DND-41 (cell line): ENCODE data around the gene RFTN1.

Experiments used
- ATAC-seq: fragments of 200-7000 bp; cut with Tn5 transposase; 3 replicates; pipeline ENCODE4 v1.9.1; 2021; ENCODE audit warnings: low read depth; ENCODE audit not compliant: insufficient read depth
- DNase-seq: peaks from one replicate; pipeline ENCODE4 v3.0.0-alpha.2; 2020
- H2AFZ ChIP-seq: 2 replicates; pipeline ENCODE4 v1.6.0; 2012; ENCODE audit warnings: low read depth, low read length
- H3K27ac ChIP-seq: 2 replicates; pipeline ENCODE4 v1.5.1; 2012; ENCODE audit warnings: low read length, inconsistent platforms
- H3K27me3 ChIP-seq: fragments of 200-600 bp; sonication (generic); 2 replicates; pipeline ENCODE4 v1.6.0; 2012; ENCODE audit warnings: low read length, mild to moderate bottlenecking, inconsistent platforms; ENCODE audit not compliant: insufficient read depth, poor library complexity
- H3K36me3 ChIP-seq: 2 replicates; pipeline ENCODE4 v1.5.1; 2012; ENCODE audit warnings: low read length, inconsistent platforms; ENCODE audit not compliant: insufficient read depth
- H3K4me1 ChIP-seq: 2 replicates; pipeline ENCODE4 v1.5.1; 2012; ENCODE audit warnings: mild to moderate bottlenecking, low read length; ENCODE audit not compliant: insufficient read depth
- H3K4me2 ChIP-seq: 2 replicates; pipeline ENCODE4 v1.6.0; 2012; ENCODE audit warnings: mild to moderate bottlenecking, moderate library complexity, low read length, inconsistent platforms; ENCODE audit not compliant: insufficient read depth
- H3K4me3 ChIP-seq, 2 experiments: fragments of 200-600 bp in 1 of 2; shearing (Covaris generic) in 1 of 2; 2 replicates each; pipeline ENCODE4 v1.5.1; 2012 to 2016; ENCODE audit warnings: inconsistent platforms in 2 of 2, low read length in 2 of 2, mild to moderate bottlenecking in 2 of 2, low read depth in 1 of 2, moderate library complexity in 1 of 2
- H3K79me2 ChIP-seq: 2 replicates; pipeline ENCODE4 v1.6.0; 2012; ENCODE audit warnings: low read length, inconsistent platforms; ENCODE audit not compliant: insufficient read depth
- H3K9ac ChIP-seq: 2 replicates; pipeline ENCODE4 v1.6.0; 2012; ENCODE audit warnings: low read depth, mild to moderate bottlenecking, inconsistent platforms, low read length, moderate library complexity
- H3K9me3 ChIP-seq: 2 replicates; pipeline ENCODE4 v1.5.1; 2012; ENCODE audit warnings: low read length, moderate library complexity, mild to moderate bottlenecking, inconsistent platforms; ENCODE audit not compliant: insufficient read depth, severe bottlenecking
- H4K20me1 ChIP-seq: 2 replicates; pipeline ENCODE4 v1.6.0; 2012; ENCODE audit warnings: low read length; ENCODE audit not compliant: insufficient read depth
- EZH2 ChIP-seq: IDR thresholded peaks from 3 replicates; pipeline ENCODE4 v1.6.1; 2012; ENCODE audit warnings: borderline replicate concordance, low read depth, mild to moderate bottlenecking, moderate library complexity, low read length, inconsistent platforms; ENCODE audit not compliant: severe bottlenecking
- TF ChIP-seq, protein P1 (sequence below): IDR thresholded peaks from 2 replicates; pipeline ENCODE4 v1.5.1; 2012; ENCODE audit warnings: borderline replicate concordance, low read length, moderate library complexity, mild to moderate bottlenecking; ENCODE audit not compliant: poor library complexity, severe bottlenecking; ENCODE audit errors: extremely low read depth

Gene RFTN1

DNA sequence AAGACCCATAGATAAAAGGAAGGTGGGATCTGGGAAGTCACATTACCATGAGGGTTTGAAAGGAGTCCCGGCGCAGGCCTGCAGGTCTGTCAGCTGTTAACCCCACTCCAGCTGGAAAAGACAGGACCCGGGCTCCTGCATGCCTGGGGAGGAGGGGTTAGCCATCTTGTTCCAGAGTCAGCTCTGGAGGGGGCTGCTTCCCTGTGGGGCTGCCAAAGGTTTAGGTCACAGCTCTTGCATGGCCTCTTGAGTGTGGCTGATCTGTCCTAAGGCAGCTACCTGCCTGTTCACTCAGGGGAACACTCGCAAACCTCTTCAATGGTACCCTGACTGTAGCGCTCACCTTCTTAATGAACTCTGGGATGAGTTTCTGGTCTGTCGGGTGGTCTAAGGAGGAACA lies 104.5 kb downstream of the RFTN1 start:
- DNase-seq (no peak), ATAC-seq (no peak)
- 0 out of 2 replicates have a peak, but pooled peaks cover 4% of the 10 kb centered on the region for H4K20me1 ChIP-seq
- no peaks in the 10 kb centered on the region for H3K9me3 ChIP-seq
- H3K4me1 ChIP-seq, result no peaks in the 10 kb centered on the region
- peaks cover 31% of the 10 kb centered on the region for H3K79me2 ChIP-seq
- H3K36me3 ChIP-seq, result peaks cover 44% of the 10 kb centered on the region
- H3K9ac ChIP-seq, result no peak overlapping the region
- no peaks in the 10 kb centered on the region for H3K27me3 ChIP-seq
- H3K4me3 ChIP-seq, result no peak overlapping the region
- no peak overlapping the region for H3K4me2 ChIP-seq
- H3K27ac ChIP-seq, result no peak overlapping the region
- no peak overlapping the region for H2AFZ ChIP-seq
- TF ChIP-seq, protein P1, sequence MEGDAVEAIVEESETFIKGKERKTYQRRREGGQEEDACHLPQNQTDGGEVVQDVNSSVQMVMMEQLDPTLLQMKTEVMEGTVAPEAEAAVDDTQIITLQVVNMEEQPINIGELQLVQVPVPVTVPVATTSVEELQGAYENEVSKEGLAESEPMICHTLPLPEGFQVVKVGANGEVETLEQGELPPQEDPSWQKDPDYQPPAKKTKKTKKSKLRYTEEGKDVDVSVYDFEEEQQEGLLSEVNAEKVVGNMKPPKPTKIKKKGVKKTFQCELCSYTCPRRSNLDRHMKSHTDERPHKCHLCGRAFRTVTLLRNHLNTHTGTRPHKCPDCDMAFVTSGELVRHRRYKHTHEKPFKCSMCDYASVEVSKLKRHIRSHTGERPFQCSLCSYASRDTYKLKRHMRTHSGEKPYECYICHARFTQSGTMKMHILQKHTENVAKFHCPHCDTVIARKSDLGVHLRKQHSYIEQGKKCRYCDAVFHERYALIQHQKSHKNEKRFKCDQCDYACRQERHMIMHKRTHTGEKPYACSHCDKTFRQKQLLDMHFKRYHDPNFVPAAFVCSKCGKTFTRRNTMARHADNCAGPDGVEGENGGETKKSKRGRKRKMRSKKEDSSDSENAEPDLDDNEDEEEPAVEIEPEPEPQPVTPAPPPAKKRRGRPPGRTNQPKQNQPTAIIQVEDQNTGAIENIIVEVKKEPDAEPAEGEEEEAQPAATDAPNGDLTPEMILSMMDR, result no peak
- no peak for TF ChIP-seq EZH2

DNA sequence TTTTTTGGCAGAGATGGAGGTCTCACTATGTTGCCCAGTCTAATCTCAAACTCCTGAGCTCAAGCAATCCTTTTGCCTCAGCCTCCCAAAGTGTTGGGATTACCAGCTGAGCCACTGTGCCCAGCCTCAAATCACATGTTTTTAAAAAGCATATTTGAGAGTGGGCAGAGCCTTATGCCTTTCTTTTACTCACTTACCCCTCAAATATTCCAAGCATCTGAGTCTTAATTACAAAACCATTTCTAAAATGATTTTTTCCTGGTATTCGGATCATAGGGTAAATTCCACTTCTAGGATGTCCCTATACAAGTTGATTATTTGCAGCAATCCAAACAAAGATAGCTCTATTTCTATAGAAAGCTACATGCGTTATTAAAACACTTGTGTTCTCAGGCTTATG lies 106.1 kb downstream of the RFTN1 start:
- ATAC-seq (no peak), DNase-seq (no peak)
- no peak overlapping the region for H2AFZ ChIP-seq
- no peak overlapping the region for H3K27ac ChIP-seq
- TF ChIP-seq EZH2, result no peak
- TF ChIP-seq, protein P1, result no peak
- H3K4me3 ChIP-seq, result no peak overlapping the region
- no peak overlapping the region for H3K9ac ChIP-seq
- H3K36me3 ChIP-seq, result peaks cover 46% of the 10 kb centered on the region
- no peaks in the 10 kb centered on the region for H3K4me1 ChIP-seq
- H3K4me2 ChIP-seq, result no peak overlapping the region
- H4K20me1 ChIP-seq, result peaks cover 5% of the 10 kb centered on the region
- peaks cover 23% of the 10 kb centered on the region for H3K79me2 ChIP-seq
- H3K27me3 ChIP-seq, result no peaks in the 10 kb centered on the region
- H3K9me3 ChIP-seq, result no peaks in the 10 kb centered on the region

DNA sequence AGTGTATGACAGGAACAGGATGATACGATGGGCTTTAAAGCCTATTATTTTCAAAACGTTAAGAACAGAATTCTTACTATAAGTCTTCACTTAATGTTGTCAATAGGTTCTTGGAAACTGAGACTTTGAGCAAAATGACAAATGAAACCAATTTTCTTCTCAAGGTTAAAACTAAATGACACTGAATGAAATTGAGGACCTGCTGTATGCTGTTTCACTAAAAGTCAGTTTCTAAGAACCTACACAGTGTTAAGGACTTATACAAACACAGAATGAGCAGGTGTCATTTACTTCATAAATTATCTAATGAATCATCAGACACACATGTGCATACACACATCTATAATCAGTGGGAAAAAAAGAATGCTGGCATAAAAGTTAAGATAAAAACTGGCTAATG lies 106.9 kb downstream of the RFTN1 start:
- DNase-seq (no peak), ATAC-seq (no peak)
- H2AFZ ChIP-seq, result no peak overlapping the region
- no peak overlapping the region for H3K9ac ChIP-seq
- TF ChIP-seq EZH2, result no peak
- TF ChIP-seq, protein P1, result no peak
- 0 out of 2 replicates have a peak overlapping the region, but pooled peaks have one; percentile 10 for H3K27ac ChIP-seq
- H3K79me2 ChIP-seq, result peaks cover 26% of the 10 kb centered on the region
- H3K27me3 ChIP-seq, result no peaks in the 10 kb centered on the region
- H3K9me3 ChIP-seq, result no peaks in the 10 kb centered on the region
- H3K4me1 ChIP-seq, result no peaks in the 10 kb centered on the region
- H3K36me3 ChIP-seq, result peaks cover 54% of the 10 kb centered on the region
- peaks cover 3% of the 10 kb centered on the region for H4K20me1 ChIP-seq
- no peak overlapping the region for H3K4me2 ChIP-seq
- no peak overlapping the region for H3K4me3 ChIP-seq

DNA sequence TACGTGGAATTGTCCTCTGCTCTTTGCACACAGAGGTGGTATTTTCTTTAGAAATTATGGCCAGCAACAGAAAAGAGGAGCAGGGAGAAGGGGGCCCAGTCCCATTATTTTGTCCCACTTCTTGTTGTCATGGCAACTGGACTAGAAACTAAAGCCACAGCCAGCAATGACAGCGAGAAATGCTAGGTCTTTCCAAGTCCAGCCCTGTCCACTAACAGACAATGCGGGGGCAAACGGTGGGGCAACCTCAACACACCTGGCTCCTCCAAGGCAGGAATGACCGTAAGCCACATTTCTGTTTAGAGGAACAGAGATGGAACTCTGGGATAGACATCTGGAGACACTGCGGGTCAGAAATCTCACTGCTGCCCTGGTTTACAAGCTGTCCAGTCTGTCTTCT lies 107.3 kb downstream of the RFTN1 start:
- no peak overlapping the region for H2AFZ ChIP-seq
- H3K36me3 ChIP-seq, result peaks cover 54% of the 10 kb centered on the region
- peaks cover 3% of the 10 kb centered on the region for H4K20me1 ChIP-seq
- peaks cover 22% of the 10 kb centered on the region for H3K79me2 ChIP-seq
- H3K9me3 ChIP-seq, result no peaks in the 10 kb centered on the region
- H3K4me2 ChIP-seq, result no peak overlapping the region
- TF ChIP-seq, protein P1, result no peak
- H3K4me1 ChIP-seq, result no peaks in the 10 kb centered on the region
- H3K27ac ChIP-seq, result no peak overlapping the region
- DNase-seq (no peak), ATAC-seq (no peak)
- H3K27me3 ChIP-seq, result no peaks in the 10 kb centered on the region
- H3K9ac ChIP-seq, result no peak overlapping the region
- no peak overlapping the region for H3K4me3 ChIP-seq
